Stimulated activated CD8-positive, alpha-beta memory T cell treated with anti-CD3 and anti-CD28 coated beads, Interleukin-4, amount 100 ng/mL, for 1 hour (primary cell): ENCODE results near the gene AGBL4.

ENCODE experiments used
- DNase-seq, 2 donors: peaks; one replicate each; pipeline ENCODE4 v3.0.0-alpha.2; 2020; ENCODE audit warnings: low read depth in 2 of 2, low spot score in 1 of 2

AGBL4 gene

DNA sequence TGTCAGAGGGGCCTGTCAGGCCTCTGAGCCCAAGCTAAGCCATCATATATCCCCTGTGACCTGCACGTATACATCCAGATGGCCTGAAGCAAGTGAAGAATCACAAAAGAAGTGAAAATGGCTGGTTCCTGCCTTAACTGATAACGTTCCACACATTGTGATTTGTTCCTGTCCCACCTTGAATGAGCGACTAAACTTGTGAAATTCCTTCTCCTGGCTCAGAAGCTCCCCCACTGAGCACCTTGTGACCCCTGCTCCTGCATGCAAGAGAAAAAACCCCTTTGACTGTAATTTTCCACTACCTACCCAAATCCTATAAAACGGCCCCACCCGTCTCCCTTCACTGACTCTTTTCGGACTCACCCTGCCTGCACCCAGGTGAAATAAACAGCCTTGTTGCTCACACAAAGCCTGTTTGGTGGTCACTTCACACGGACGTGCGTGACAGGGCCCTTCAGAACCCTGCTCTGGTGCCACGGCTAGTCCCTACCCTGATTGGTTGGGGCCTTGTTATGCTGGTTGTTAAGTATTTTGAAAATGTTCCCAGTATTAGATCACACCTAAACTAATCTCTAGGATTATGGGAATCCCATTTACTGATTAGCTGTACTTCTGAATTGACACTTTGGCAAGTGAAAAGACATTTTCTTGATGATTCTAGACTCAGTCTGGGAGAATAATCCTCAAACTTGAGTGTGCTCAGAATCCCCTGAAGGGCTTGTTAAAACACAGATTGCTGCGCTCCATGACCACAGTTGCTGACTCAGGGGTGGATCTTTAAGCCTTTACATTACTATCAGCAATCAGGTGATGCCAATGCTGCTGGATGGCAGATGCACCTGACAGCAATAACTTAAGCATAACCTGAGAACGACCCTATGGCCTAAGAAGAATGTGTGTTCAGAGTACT is 1523.0 kb downstream of the AGBL4 start:
- no peak for DNase-seq

DNA sequence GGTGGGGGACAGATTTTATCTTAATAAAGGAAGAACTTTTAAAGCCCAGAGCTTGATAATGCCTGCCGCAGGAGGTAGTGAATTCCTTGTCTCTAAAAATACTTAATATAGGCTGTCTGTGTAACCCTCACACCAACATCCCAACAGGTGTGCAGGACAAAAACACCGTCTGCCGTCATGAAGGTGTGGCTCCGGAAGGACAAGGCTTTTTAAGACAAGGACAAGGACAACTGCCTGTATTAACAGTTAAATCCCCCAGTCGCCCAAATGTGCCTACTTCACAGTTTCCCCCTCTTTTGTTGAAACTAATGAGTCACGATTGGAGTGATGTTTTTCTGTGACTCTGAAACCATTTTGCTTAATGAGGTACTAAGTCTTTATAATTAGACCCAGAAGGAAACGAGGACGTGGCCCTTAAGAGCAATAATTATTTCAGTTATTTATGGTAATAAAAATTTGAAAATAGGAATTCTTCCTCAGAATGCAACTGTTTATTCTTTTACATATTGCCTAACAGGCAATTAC is 1524.5 kb downstream of the AGBL4 start:
- DNase-seq, result no peak

DNA sequence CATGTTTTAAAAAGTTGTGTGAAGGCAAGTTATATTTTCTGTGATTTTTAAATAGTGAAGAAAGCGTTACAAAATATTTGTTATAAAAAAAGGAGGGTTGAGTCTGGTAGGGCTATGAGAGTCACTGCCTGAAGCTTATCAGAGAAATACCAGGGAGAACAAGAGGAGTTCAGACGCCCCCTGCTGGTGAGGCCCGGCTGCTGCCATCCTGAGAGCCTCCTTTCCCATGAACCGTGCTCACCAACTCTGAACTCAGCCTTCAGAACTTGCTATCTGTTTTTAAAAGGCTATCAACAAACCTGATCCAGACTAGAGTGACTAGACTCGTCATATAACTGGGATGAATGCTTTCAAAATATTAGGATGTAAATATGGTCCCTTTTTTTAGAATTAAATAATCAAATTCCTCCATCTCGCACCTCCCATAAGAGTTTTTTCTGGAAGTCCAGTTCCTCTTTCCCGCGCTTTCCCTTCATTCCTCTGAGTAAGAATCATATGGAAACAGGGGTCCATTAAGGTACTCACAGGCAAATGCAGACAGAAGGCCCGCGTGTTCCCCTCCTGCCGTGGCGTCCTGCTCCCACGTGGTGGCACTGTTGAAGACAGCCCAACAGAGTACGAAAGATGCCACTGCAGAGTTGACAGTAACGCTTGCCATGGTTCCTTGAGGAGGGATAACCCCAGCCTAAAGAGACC is 1525.5 kb downstream of the AGBL4 start:
- DNase-seq, result peak; percentile 32 to 48

DNA sequence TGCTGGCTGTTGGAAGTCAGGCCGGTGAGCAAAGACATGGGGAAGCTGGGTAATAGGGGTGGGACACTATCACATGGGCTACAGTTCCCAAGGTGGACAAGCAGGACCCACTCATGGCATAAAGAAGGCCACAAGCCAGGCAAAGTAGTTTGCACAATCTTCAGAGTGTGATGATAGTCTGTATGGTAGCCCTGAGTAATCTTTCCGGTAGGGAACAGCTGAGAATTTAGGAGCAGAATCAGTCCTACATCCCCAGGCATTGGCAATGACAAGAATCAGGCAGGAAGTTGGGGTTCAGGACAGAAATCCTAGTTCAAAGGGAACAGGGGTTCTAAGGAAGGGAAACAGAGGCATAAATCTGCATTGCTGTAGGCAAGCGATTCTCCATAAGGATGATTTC is 1527.8 kb downstream of the AGBL4 start:
- no peak for DNase-seq

DNA sequence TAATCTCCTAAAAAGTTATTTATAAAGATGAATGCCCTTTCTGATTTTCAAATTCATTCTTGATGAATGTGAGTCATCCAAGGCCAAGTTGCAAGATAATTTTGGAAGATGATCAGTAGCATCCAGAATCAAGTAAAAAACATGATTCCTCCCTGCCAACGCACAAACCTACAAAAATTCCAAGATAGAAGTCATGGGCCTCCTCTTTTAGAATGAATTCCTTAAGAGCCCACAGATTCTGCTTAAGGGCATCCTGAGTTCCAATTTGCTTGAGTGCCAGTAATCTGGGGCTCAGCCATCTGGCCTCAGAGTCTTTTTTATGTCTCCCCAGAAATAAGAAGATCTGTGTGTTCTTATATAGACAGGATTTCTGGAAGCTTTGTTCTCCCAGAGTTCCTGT is 1528.6 kb downstream of the AGBL4 start:
- no peak for DNase-seq

DNA sequence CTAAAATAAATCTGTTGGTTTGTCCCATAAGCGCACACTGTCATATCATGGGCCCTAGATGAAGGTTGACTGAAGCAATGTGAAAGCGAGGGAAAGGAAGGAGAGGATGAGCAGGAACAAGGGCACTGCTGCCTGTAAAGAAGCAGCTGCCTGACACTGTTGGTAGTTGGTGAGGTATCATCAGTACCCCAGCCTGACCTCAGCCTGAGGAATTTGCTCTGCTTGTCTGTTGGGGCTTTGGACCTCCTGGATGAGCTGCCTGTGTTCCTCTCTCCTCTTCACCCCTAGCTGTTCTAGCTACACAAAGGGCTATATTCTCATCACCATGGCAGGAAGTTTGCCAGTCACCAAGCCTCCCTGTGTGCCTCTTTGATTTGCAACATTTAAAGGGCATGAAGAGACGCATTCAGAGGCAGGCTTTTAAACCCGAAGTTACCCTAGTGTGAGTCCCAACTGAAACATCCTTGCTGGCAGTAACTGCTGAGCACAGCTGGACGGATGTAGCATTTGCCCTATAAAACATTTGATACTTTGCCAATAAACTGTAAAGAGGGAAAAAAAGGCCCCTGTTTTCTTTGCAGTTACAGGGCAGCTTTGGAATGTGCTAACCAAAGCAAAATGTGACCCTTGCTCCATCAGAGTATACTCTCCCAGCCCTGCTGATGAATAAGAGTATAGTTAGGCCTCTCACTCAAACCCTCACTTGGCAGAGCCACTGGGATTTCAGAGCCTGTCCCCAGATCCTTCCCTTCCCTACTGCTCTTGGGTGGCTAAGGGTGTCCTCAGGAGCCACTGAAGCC is 1529.6 kb downstream of the AGBL4 start:
- no peak for DNase-seq

DNA sequence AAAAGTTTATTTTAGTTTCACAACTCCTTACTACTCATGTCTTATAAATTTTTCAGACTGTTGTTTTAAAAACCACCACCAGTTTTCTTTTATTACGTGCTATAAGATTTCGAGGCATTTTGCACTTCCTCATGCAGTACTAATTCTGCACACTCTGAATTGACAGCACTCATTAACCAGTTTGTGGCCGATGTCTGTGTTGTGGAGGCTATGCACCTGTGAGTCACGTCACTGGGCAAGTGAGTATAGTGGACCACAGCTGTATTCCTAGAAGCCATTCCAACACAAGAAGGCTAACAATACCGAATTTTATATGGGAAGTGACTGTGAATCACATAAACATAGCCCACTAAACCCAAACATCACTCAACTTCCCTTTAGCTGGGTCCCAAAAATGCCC is 1530.7 kb downstream of the AGBL4 start:
- DNase-seq, result no peak

DNA sequence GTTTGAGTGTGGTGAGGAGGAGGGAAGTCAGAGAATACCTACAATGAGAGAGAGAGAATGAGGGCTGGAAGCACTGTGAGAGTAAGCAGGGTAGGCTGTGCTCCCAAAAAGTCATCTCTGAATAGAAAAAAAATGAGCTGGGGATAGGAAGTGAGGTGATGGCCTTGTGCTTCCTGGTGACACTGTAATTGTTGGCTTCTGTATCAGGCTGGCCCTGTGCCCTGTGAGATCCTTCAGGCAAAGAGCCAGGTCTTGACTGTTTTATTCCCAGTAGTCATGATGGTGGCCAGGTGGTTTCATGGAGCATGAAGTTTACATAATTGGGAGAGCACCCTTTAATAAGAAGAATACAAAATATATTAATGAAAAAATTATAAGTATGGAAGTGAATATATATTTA is 1531.4 kb downstream of the AGBL4 start:
- DNase-seq, result no peak

DNA sequence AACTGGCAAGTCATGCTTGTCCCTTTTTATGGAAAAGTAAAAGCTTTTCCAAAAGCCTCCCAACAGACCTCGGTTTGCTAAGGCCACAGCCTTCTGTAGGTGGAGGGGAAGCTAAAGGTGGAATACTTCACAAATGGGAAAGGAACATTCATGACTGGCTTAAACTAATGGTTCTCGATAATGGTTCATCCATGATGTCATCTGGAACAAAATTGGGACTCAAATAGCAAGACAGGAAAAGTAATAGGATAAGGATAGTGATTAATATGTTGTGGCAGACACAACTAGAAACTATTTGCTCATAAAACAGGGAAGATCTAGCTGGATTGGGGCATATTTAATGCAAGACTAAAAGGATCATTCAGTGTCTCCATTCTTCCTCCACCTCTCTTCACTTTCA is 1535.0 kb downstream of the AGBL4 start:
- no peak for DNase-seq
